Epithelial cell of prostate (primary cell): ENCODE results near the gene CAMK2G.

Source experiments
- DNase-seq: peaks from one replicate; pipeline ENCODE4 v3.0.0-alpha.2; 2011; ENCODE audit warnings: low read depth, low spot score
- H3K27ac ChIP-seq: fragments of 450-650 bp; 2 replicates; pipeline ENCODE4 v1.5.1; 2017; ENCODE audit warnings: mild to moderate bottlenecking

CAMK2G gene

DNA sequence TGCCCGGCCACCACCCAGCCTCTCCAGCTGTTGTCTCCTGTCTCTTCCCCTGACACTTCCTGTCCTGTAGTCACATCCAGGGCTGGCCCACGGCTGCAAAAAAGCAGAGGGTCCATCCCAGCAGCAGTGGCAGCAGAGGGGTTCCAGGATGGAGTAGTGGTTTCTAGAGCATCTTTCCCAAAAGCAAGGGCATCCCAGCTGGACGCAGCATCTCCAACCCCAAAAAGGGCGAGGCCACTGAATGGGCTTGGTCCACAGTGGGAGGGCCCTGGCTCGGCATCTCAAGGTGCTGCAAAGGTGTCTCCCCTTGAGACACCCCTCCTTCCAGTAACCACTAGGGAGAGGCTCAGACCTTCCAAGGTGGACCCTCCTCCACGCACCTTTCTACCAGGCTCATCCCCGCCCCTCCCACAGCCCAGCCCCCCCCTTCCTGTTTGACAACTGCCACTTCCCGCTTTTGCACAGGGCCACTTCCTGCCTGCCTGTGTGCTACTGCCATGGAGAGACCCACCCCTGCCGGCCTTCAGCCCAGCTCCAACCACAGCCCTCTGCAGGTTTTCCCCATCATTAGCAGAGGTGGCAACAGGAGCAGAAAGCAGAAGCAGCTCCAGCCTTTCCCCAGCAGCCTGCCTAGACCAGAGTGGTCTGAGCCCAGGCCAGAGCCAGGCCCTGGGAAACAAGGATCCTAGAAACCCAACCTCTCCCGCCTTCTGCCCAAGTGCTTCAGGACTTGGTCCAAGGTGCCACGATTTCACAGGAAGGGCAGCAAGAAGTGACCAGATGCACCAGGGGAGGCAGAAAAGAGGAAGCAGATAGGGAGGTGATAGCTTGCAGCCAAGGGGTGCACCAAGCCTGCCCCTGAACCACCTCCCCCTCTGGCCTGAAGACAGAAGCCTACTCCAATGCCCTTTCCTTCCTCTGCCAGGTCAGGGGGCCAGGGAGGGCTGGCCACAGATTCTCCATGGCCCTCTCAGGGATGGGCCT lies 8.6 kb downstream of the CAMK2G start:
- H3K27ac ChIP-seq, result no peak overlapping the region
- DNase-seq, result no peak

DNA sequence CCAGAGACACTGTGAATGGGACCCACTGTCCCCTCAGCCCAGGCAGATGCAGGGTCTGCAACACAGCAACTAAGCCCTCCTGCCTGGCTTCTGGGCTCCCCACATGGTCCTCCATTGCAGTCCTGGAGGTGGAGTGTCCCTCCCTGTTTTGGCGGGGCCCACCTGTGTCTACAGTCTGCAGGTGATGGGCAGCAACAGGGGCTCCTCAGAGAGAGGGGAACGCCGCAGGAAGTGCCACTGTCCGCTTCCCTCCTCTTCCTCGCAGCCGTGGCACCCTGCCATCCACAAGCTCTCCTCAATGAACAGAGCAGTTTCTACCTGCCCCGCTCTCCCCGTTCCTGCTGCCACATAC lies 9.3 kb downstream of the CAMK2G start:
- no peak overlapping the region for H3K27ac ChIP-seq
- DNase-seq, result no peak

- DNase-seq, result no peak
Measured at GRCh38 chr10:73864229-73864628, 10.1 kb downstream of the CAMK2G start.

GRCh38 chr10:73863039-73863817 lies 11.1 kb downstream of the CAMK2G start:
- H3K27ac ChIP-seq, result no peak overlapping the region

More at GRCh38 chr10:73864229-73864628, 10.1 kb downstream of the CAMK2G start:
- no peak overlapping the region for H3K27ac ChIP-seq

DNA sequence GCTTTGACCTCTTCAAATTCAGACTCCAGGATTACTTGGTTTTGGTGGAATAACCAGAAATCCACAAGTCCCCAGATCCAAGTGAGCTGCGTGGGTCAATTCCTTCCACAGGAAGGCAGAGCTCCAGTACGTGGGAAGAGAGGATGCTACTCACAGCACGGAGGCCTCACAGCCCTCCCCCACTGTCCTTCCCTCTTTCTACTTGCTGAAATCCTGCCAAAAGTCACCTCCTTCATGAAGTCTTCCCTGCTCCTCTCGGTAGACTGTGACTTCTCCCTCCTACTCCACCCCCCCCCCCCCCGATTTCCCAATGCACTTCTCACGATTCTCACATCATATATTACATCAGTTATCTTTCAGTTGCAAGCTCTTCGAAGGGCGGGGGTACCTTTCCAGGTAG lies 12.3 kb downstream of the CAMK2G start:
- no peak for DNase-seq
- H3K27ac ChIP-seq, result no peak overlapping the region

More at GRCh38 chr10:73863039-73863817, 11.1 kb downstream of the CAMK2G start:
- no peak for DNase-seq

DNA sequence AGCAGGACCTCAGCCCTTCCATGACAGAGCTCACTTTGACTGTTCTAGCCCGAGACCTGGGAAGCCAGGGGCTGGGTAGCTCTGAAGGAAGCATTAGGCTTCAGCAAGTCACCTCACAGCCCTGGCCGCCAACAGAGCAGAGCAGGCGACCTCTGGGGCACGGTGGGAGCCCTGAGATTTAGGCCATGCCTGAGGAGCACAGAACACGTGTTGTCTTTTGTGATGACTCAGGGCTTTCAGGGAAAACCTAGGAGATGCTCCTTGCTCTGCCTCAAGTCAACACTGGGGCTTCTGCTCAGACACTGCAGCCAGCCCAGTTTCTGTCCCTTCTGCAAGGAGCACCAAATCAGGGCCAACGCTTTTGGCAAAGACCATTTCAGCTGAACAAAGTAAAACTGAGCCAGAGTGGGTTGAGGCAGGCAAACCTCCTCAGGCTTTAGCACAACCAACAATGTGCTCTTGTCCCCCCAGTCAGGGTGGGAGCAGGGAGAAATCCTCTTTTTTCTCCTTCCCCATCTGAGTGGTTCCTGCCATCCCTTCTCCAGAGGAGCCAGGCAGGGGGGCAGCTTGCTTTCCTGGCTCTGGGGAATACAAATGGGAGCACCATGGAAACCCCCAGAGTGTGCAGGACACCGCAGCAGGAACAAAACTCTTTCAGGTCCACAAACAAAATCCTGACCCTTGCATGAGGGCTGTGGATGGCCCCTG lies 14.4 kb downstream of the CAMK2G start:
- H3K27ac ChIP-seq, result no peak overlapping the region

GRCh38 chr10:73859428-73859783 lies 14.9 kb downstream of the CAMK2G start:
- H3K27ac ChIP-seq, result no peak overlapping the region

More for the DNA sequence above, 14.4 kb downstream of the CAMK2G start:
- DNase-seq, result no peak

GRCh38 chr10:73858750-73859427 lies 15.5 kb downstream of the CAMK2G start:
- no peak for DNase-seq

More at GRCh38 chr10:73859428-73859783, 14.9 kb downstream of the CAMK2G start:
- no peak for DNase-seq

DNA sequence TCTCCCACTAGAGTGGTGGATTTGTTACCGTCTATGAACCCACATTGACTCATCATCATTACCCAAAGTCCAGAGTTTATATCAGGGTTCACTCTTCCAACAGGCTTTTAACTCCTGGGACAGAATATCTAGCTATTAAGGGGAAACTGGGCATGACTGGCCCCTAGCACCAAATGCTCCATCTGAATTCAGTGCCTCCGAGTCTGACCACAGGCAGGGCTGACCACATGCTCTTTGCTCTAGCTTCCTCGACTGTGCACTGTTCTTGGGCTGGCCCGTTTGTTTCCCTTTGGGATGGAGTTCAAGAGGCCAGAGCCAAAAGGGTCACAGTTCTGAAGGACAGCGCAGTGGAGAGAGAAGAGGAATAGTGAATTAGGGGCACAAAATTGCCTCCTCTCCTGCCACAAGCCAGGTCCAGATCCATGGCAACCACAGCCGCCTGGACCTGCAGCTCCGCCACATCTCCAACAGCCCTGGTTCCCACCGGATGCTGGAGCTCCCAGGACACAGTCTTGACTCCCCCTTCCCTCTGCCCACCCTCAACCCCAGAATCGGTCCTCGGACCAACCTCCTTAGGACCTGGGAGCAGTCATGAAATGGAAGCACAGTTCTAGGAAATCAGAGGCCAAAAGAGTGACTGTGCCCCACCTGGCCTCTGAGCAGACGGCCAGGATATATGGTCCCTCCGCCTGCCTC lies 16.2 kb downstream of the CAMK2G start:
- DNase-seq, result no peak
- no peak overlapping the region for H3K27ac ChIP-seq

More at GRCh38 chr10:73858750-73859427, 15.5 kb downstream of the CAMK2G start:
- no peak overlapping the region for H3K27ac ChIP-seq

DNA sequence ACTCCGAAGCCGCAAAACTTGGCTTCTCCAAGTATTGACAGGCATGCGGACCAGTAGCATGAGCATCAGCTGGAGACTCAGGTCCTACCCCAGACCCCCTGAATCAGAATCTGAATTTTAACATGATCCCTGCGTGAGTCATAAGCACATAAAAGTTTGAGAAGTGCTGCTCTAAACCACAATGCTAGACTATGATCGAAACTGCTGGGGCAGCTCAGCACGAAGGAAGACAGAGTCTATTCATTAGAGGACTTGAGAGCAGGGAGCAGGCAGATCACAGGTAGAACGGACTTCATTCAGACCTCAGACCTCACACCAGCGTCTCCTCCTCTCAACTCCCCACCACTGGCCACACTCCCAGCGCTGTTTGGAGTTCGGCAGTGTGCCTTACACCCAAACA lies 16.9 kb downstream of the CAMK2G start:
- no peak overlapping the region for H3K27ac ChIP-seq

DNA sequence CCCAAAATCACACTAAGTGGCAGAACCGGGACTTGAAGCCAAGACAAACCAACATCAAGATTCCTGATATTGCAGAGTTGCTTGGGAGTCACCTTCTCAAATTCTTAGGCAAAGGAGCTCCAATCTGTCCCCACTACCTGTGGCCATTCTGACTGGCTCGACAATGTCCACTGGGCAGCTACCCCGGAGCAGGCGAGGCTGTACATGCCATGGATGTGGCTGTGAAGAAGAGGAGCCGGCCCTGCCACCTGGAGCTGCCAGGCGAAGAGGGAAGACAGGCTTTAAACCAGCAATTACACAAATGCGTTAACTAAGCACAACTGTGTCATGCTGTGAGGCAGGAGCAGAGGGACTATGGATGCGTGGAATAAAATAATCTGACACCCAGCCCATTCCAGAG lies 18.1 kb downstream of the CAMK2G start:
- no peak overlapping the region for H3K27ac ChIP-seq
- DNase-seq, result no peak

More for the DNA sequence above, 16.9 kb downstream of the CAMK2G start:
- no peak for DNase-seq

GRCh38 chr10:73855413-73855812 lies 18.9 kb downstream of the CAMK2G start:
- H3K27ac ChIP-seq, result no peak overlapping the region
- no peak for DNase-seq

- H3K27ac ChIP-seq, result no peak overlapping the region
- DNase-seq, result no peak
Measured at GRCh38 chr10:73854310-73854709, 20.0 kb downstream of the CAMK2G start.

- no peak for DNase-seq
- no peak overlapping the region for H3K27ac ChIP-seq
Measured at GRCh38 chr10:73853196-73853595, 21.2 kb downstream of the CAMK2G start.

- no peak overlapping the region for H3K27ac ChIP-seq
- DNase-seq, result no peak
Measured at GRCh38 chr10:73850863-73851461, 23.4 kb downstream of the CAMK2G start.

DNA sequence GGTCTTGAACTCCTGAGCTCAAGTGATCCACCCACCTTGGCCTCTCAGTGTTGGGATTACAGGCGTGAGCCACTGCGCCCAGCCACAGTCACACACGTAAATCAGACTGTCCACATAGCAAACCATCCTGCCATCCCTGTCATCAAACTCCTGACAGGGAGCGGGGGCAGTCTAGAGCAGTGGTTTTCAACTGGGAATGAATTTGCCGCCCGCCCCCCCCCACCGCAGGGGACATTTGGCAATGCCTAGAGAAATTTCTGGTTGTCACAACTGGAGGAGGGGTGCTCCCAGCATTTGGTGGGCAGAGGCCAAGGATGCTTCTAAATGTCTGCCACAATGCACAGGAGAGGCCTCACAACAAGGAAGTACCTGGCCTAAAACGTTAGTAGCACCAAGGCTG lies 24.1 kb downstream of the CAMK2G start:
- H3K27ac ChIP-seq, result no peak overlapping the region
- DNase-seq, result no peak

DNA sequence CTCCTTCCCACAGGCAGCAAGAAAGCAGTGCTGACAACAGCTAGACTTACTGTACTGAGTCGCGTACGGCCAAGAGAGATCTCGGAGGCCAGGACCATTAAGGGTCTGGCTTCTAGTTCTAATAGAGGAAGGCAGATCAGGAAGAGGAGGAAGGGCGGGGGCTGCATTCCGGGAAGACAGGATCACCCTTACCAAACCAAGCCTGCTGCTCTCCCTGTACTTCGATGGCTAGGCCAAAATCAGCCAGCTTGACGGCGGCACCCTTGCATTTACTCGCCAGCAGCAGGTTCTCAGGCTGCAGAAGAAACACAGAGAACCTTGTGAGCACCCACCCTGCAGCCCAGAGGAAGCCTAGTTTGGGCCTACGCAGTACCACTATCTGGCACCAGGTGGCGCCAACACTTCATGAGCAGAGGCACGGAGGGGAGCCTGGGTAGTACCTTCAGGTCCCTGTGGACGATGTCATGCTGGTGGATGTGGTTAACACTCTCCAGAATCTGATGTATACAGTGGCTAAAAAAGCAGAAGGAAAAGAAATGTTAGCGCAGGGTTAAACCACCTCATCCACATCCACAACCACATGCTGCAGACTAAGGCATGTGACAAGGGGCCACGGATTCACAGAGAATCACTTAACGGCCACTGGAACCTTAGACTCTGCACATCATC lies 25.4 kb downstream of the CAMK2G start:
- DNase-seq, result no peak
- no peak overlapping the region for H3K27ac ChIP-seq

DNA sequence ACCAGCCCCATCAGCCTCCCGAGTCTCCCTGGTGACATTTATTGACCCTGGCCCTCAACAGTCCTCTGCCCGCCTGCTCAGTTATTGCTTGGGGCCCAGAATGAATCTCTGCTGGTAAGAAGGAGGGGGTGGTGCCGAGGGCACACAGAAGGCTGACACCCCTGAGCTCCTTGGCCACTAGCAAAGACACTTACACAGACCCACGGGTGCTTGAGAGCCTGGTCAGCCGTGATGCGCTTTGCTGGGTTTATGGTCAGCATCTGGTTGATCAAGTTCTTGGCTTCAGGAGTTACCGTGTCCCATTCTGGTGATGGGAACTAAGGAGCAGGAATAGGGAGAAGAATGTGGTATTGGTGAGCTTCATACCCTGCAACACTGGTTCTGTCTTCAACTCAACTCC lies 27.3 kb downstream of the CAMK2G start:
- no peak overlapping the region for H3K27ac ChIP-seq
- DNase-seq, result no peak
